GM12874 (cell line): ENCODE measurements around the gene SYCP2.

Source experiments
- TF ChIP-seq, protein P1 (sequence below): IDR thresholded peaks from 2 replicates; pipeline ENCODE4 v1.5.1; 2011; ENCODE audit warnings: low read depth, mild to moderate bottlenecking, control low read depth, low read length, moderate library complexity; ENCODE audit not compliant: insufficient read depth

The SYCP2 gene

GRCh38 chr20:59831024-59831915 lies 102.2 kb downstream of the SYCP2 start:
- TF ChIP-seq, protein P1, sequence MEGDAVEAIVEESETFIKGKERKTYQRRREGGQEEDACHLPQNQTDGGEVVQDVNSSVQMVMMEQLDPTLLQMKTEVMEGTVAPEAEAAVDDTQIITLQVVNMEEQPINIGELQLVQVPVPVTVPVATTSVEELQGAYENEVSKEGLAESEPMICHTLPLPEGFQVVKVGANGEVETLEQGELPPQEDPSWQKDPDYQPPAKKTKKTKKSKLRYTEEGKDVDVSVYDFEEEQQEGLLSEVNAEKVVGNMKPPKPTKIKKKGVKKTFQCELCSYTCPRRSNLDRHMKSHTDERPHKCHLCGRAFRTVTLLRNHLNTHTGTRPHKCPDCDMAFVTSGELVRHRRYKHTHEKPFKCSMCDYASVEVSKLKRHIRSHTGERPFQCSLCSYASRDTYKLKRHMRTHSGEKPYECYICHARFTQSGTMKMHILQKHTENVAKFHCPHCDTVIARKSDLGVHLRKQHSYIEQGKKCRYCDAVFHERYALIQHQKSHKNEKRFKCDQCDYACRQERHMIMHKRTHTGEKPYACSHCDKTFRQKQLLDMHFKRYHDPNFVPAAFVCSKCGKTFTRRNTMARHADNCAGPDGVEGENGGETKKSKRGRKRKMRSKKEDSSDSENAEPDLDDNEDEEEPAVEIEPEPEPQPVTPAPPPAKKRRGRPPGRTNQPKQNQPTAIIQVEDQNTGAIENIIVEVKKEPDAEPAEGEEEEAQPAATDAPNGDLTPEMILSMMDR = no peak

DNA sequence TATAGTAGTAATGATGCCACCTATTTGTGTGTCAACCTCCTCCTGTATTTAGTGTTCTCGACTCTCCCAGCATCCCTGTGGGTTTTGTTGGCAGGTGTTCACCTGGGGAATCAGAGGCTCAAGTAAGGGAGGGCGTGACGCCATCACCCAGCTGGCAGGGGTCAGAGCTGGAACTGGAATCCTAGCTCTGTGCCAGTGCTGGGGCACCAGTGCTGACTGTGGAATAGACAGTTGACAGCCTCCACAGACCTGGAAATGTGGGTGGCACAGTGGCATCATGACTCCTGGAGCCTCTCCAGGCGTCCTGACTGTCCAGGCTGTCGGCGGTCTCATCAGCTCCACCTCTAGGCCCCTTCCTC lies 102.8 kb downstream of the SYCP2 start:
- TF ChIP-seq, protein P1 = no peak

DNA sequence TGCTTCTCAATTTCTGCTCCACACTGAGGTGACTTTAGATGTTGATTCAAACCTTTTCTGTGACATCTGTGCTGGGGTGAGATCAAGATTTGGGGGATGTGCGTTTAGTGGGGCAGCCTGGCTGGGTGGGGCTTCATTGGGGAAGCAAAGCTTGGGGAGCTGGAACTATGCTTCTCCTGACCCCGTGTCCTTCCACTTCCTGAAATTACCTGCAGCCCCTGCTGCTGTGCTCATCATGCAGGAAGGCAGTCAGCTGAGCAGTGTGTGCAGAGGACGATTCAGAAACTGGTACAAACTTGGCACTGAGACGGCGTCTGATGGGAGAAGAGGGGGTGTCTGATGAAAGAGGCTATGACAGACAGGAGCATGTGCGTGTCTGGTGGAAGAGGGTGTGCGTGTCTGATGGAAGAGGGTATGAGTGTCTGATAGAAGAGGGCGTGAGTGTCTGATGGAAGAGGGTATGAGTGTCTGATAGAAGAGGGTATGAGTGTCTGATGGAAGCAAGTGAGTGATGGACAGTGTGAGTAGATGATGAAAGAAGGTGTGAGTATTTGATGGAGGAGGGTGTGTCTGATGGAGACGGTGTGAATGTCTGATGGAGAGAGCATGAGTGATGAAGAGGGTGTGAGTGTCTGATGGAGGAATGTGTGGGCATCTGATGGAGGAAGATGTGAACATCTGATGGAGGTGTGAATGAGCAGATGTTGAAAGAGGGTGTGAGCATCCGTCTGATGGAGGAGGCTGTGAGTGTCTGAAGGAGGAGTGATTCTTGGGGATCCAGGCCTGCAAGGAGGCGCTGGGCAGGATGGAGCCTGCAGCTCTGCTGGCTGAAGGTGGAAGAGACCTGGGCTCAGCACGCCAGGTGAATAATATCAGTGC lies 103.4 kb downstream of the SYCP2 start:
- TF ChIP-seq, protein P1 = no peak

DNA sequence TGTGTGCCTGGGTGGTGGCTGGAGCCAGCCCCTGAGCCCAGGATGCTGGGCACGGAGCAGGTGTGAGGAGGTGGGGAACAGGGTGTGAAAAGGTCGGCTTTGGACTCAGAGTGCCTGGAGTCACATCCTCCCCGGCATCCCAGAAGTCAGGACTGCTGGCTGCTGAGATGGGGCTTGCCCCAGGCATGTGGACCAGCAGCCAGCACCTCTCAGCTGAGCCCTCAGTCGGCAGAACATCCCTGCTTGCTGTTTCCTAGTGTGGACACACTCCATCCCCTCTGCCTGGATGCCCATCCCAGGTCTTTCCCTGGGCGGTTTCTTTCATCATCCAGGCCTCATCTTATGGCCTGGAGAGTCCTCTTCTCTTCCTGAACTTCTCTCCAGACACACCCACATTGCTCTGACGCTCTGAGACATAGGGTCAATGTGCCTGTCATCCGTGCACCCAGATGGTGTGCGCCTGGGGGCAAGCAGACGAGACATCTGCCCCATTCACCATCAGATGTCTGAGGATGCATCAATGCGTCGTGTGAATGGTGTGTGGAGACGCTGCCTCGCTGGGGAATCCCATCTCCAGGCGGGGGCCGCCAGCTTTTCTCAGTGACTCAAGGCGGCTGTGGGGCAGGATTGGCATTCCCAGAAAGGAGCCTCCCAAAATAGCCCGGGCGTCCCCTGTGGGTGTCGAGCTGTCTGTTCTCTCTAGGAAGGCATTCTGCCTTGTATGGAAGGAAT lies 104.2 kb downstream of the SYCP2 start:
- TF ChIP-seq, protein P1 = no peak

DNA sequence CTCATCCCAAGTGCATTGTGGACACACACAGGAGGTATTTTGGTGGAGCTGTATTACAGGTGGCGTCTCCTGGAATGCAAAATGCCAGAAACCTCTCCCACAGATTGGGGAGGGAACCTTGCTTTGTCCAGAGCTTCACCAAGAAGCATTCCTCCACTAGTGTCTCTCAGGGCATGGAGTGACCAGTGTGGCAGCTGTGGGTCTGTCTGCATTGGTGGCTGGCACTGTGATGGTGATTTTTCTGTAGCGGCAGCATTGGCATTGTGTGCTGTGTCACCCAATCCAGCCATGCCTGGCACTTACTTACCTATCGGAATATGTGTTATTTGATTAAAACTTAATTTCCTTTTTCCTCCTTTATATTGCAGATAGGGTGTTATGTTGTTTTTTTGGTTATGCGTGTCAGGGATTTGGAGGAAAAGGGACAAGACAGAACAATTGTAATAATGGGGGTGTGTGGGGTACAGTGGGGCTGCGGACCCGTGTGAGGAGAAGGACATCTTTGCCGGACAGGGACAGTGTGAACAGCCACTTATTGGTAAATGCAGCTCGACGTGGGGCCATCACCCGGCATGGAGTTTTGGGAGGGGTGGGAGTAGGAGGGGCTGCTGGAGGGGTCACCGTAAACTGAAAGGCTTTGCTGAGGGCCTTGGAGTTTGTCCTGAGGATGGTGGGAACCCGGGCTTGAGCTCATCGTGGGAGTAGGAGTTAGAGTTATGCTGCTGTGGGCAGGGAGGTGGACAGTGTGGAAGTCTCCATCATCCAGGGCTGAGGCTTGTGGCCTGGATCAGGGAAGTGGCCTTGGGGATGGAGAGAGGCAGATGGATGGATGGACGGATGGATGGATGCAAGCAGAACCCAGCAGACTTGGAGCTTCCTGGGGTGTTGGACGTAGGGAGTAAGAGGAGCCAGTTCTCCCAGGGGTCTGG lies 105.0 kb downstream of the SYCP2 start:
- TF ChIP-seq, protein P1 = no peak

GRCh38 chr20:59827138-59828056 lies 106.0 kb downstream of the SYCP2 start:
- TF ChIP-seq, protein P1 = no peak
